ENCODE measurements around the gene AUTS2. TPM values are rescaled to one million over a fixed set of nuclear protein-coding genes. Genes with fewer than 3 reads are reported as not detected.

AUTS2 gene
- total RNA-seq, 1 donor from 2014 or later, result 53.0 TPM

DNA sequence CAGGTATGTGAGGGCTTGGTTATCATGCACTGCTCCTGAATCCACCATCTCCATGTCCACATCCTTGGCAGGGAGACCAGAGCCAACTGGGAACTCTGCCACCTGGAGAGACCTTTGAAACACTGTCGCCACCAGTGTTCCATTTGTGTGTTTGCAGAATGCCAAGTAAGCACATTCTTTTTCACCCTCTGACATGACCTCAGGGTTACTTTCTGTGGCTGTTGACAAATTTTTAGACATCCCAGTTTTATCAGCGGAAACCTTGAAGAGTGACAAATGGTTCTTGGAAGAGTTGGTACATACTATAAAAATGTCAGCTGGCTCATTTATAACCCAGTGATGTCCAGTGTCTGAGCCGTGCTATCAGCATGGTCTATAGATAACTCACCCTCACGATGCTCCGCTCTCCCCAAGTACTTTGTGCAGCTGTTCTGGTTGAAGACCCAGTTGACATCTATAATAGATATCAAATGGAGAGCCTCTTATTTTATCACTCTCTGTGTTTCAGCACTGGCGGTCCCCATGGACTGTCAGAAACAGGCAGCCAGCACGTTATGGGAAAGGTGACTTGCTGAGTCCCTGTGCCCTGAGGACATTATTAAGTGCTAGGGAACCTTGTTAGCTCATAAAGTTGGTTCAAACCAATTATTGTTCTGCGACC is 970.5 kb downstream of the AUTS2 start:
- no peaks in the 10 kb centered on the region for H3K36me3 ChIP-seq
- H3K27ac ChIP-seq, result no peak overlapping the region
- H3K27me3 ChIP-seq, result no peaks in the 10 kb centered on the region
- no peak for DNase-seq (ENCODE audit: extremely low spot score in 2 of 2)
- H3K9me3 ChIP-seq, result no peaks in the 10 kb centered on the region
- no peak for TF ChIP-seq POLR2A (IDR thresholded peaks at IDR 0.05)
- TF ChIP-seq CTCF (IDR thresholded peaks at IDR 0.05), result no peak
- TF ChIP-seq POLR2AphosphoS5 (IDR thresholded peaks at IDR 0.05; ENCODE audit: insufficient read depth in 1 of 2, low read depth in 1 of 2), result no peak
- intact Hi-C loops (cut with DNase I), result no loop called here
- no peaks in the 10 kb centered on the region for H3K4me1 ChIP-seq
- H3K4me3 ChIP-seq, result no peak overlapping the region

- peak in 1 of 2 donors; percentile 44 for DNase-seq (ENCODE audit: extremely low spot score in 2 of 2)
- TF ChIP-seq CTCF (IDR thresholded peaks at IDR 0.05) (no peak), POLR2AphosphoS5 (IDR thresholded peaks at IDR 0.05; ENCODE audit: insufficient read depth in 1 of 2, low read depth in 1 of 2) (no peak), POLR2A (IDR thresholded peaks at IDR 0.05) (no peak)
- Histone ChIP-seq H3K27me3 (no peaks in the 10 kb centered on the region), H3K4me3 (no peak overlapping the region), H3K9me3 (no peaks in the 10 kb centered on the region), H3K4me1 (no peaks in the 10 kb centered on the region), H3K27ac (no peak overlapping the region), H3K36me3 (no peaks in the 10 kb centered on the region)
- intact Hi-C loops (cut with DNase I), result no loop called here
These were observed 971.1 kb downstream of the AUTS2 start for GRCh38 chr7:70569335-70569819.

- no peak for TF ChIP-seq POLR2AphosphoS5 (IDR thresholded peaks at IDR 0.05; ENCODE audit: insufficient read depth in 1 of 2, low read depth in 1 of 2)
- TF ChIP-seq CTCF (IDR thresholded peaks at IDR 0.05), result no peak
- TF ChIP-seq POLR2A (IDR thresholded peaks at IDR 0.05), result no peak
- Histone ChIP-seq H3K4me3 (no peak overlapping the region), H3K36me3 (no peaks in the 10 kb centered on the region), H3K27me3 (no peaks in the 10 kb centered on the region), H3K9me3 (no peaks in the 10 kb centered on the region), H3K4me1 (no peaks in the 10 kb centered on the region), H3K27ac (no peak overlapping the region)
- intact Hi-C loops (cut with DNase I), result no loop called here
- peak in 1 of 2 donors; percentile 22 for DNase-seq (ENCODE audit: extremely low spot score in 2 of 2)
These were observed 971.8 kb downstream of the AUTS2 start for GRCh38 chr7:70570029-70570428.

GRCh38 chr7:70570961-70571360 is 972.7 kb downstream of the AUTS2 start:
- TF ChIP-seq POLR2A (IDR thresholded peaks at IDR 0.05) (no peak), POLR2AphosphoS5 (IDR thresholded peaks at IDR 0.05; ENCODE audit: insufficient read depth in 1 of 2, low read depth in 1 of 2) (no peak), CTCF (IDR thresholded peaks at IDR 0.05) (no peak)
- no peak overlapping the region for H3K4me3 ChIP-seq
- intact Hi-C loops (cut with DNase I), result no loop called here
- no peaks in the 10 kb centered on the region for H3K36me3 ChIP-seq
- H3K9me3 ChIP-seq, result no peaks in the 10 kb centered on the region
- H3K4me1 ChIP-seq, result no peaks in the 10 kb centered on the region
- H3K27ac ChIP-seq, result no peak overlapping the region
- no peaks in the 10 kb centered on the region for H3K27me3 ChIP-seq
- no peak for DNase-seq (ENCODE audit: extremely low spot score in 2 of 2)

GRCh38 chr7:70571403-70571934 is 973.2 kb downstream of the AUTS2 start:
- Histone ChIP-seq H3K27me3 (no peaks in the 10 kb centered on the region), H3K36me3 (no peaks in the 10 kb centered on the region), H3K27ac (no peak overlapping the region), H3K9me3 (no peaks in the 10 kb centered on the region), H3K4me3 (no peak overlapping the region), H3K4me1 (no peaks in the 10 kb centered on the region)
- DNase-seq (ENCODE audit: extremely low spot score in 2 of 2), result peak in 1 of 2 donors; percentile 65
- TF ChIP-seq POLR2AphosphoS5 (IDR thresholded peaks at IDR 0.05; ENCODE audit: insufficient read depth in 1 of 2, low read depth in 1 of 2) (no peak), POLR2A (IDR thresholded peaks at IDR 0.05) (no peak), CTCF (IDR thresholded peaks at IDR 0.05) (no peak)
- intact Hi-C loops (cut with DNase I), result no loop called here

Measured in vagina (tissue), 2 donors.